ENCODE measurements around the gene EXOC3L4. TPM values are rescaled to one million over a fixed set of nuclear protein-coding genes. Genes with fewer than 3 reads are reported as not detected.

The EXOC3L4 gene
- total and polyA plus RNA-seq, 2 of the 8 experiments (the other 6 are each of a cell fraction or from before 2014, with no cell fraction given) = 0.45 to 0.57 TPM

- WGBS, 2 experiments (ENCODE audit: extremely low coverage in 1 of 2, insufficient coverage in 1 of 2, insufficient read length in 1 of 2, insufficient replicate concordance in 2 of 2, low coverage in 1 of 2, low lambda C conversion rate in 2 of 2, missing lambda C conversion rate in 1 of 2) = 13% methylated on average over 15 of the region's 15 CpGs; no CpG with 5 or more reads in 1 of the 2 experiments
- Histone ChIP-seq H2BK120ac (replicated peaks; ENCODE audit: low read depth, low read length) (peak overlapping the region; percentile 61), H3K9ac (replicated peaks in 1 of 4; ENCODE audit: extremely low read depth in 1 of 4, low read depth in 3 of 4, low read length in 3 of 4) (no peak overlapping the region; a peak in 1 of 7 replicates), H4K8ac (ENCODE audit: extremely low read depth, insufficient read depth, low read length) (no peak overlapping the region), H2BK15ac (ENCODE audit: low read length) (no peak overlapping the region; the same call in 1 of the 2 replicates), H3K27me3 (replicated peaks in 1 of 4; ENCODE audit: control insufficient read depth in 3 of 4, extremely low read depth in 1 of 4, insufficient read depth in 3 of 4, low read length in 3 of 4) (peaks cover 0 to 39% (median 28%) of the 10 kb centered on the region in 4 experiments; a peak in 6 of 7 replicates), H3K9me3 (ENCODE audit: insufficient read depth in 2 of 2, low read depth in 1 of 2, low read length in 1 of 2) (no peaks in the 10 kb centered on the region), H2BK5ac (ENCODE audit: low read depth, low read length) (peak overlapping the region; percentile 75; the same call in 1 of the 2 replicates), H3K79me2 (ENCODE audit: control insufficient read depth in 1 of 2, insufficient read depth in 2 of 2, low read length in 2 of 2) (no peaks in the 10 kb centered on the region), H3K4me3 (ENCODE audit: extremely low read depth in 1 of 4, insufficient read depth in 2 of 4, low read depth in 3 of 4, low read length in 4 of 4) (peak overlapping the region in 3 of 4 experiments; percentile 32 to 62 (median 36); a peak in 3 of 8 replicates), H3K56ac (replicated peaks; ENCODE audit: insufficient read length, low read depth, low read length) (peak overlapping the region; percentile 9), H2BK12ac (ENCODE audit: low read depth, low read length) (peak overlapping the region; percentile 75), H3K18ac (ENCODE audit: extremely low read depth, low read length) (peak overlapping the region; percentile 83), H4K91ac (replicated peaks; ENCODE audit: insufficient read length, low read length) (no peak overlapping the region), H3K79me1 (ENCODE audit: low read depth, low read length) (no peaks in the 10 kb centered on the region), H3K4me1 (replicated peaks in 1 of 4; ENCODE audit: control insufficient read depth in 3 of 4, insufficient read depth in 4 of 4, low read length in 3 of 4) (peaks cover 0 to 38% (median 27%) of the 10 kb centered on the region in 4 experiments; a peak in 6 of 7 replicates), H3K23me2 (ENCODE audit: low read depth, low read length) (peaks cover 4% of the 10 kb centered on the region; the same call in 1 of the 2 replicates), H3K4me2 (ENCODE audit: insufficient read depth in 1 of 2, low read depth in 2 of 2, low read length in 2 of 2) (peak overlapping the region; percentile 68 to 83), H3K36me3 (ENCODE audit: control insufficient read depth in 2 of 4, insufficient read depth in 4 of 4, low read length in 3 of 4) (no peaks in the 10 kb centered on the region), H3K23ac (ENCODE audit: insufficient read length) (no peak overlapping the region), H4K20me1 (replicated peaks in 1 of 2; ENCODE audit: control insufficient read depth in 1 of 2, insufficient read depth in 2 of 2, low read length in 2 of 2) (peaks cover 6 to 7% of the 10 kb centered on the region in 2 experiments), H2BK20ac (ENCODE audit: low read length) (peak overlapping the region; percentile 80; the same call in 1 of the 2 replicates), H3K4ac (replicated peaks; ENCODE audit: insufficient read length, low read depth, low read length) (no peak overlapping the region), H2AFZ (ENCODE audit: low read length) (no peak overlapping the region; the same call in 1 of the 2 replicates), H3K14ac (ENCODE audit: insufficient read length) (no peak overlapping the region), H2AK5ac (ENCODE audit: low read depth, low read length) (no peak overlapping the region; the same call in 1 of the 2 replicates), H4K5ac (ENCODE audit: insufficient read length, low read depth, low read length) (no peak overlapping the region), H3K27ac (ENCODE audit: low read depth, low read length) (no peak overlapping the region)
- FAIRE-seq = no peak
- peak in 1 of 2 experiments; percentile 85 for DNase-seq (ENCODE audit: low read depth in 1 of 2, low spot score in 2 of 2)
- POLR2A ChIA-PET (ENCODE audit: partially characterized antibody) = no interaction called here
- CTCF ChIA-PET (ENCODE audit: partially characterized antibody) = interaction anchor here (18.4 kb wide), 1 partner anchor 20 kb away, joined by 276 read pairs; no protein-coding TSS in a partner anchor
- no peak for TF ChIP-seq PHF8 (conservative IDR thresholded peaks at IDR 0.05; ENCODE audit: low read depth, low read length)
- no peak for TF ChIP-seq KDM1A (IDR thresholded peaks at IDR 0.05; ENCODE audit: borderline replicate concordance, low read length)
- TF ChIP-seq TAF1 (IDR thresholded peaks at IDR 0.05; ENCODE audit: low read depth, low read length) = no peak
- no peak for TF ChIP-seq RXRA (IDR thresholded peaks at IDR 0.05; ENCODE audit: insufficient read depth, low read depth, low read length)
- peak; percentile 53 for TF ChIP-seq EZH2 (IDR thresholded peaks at IDR 0.05; ENCODE audit: low read depth, low read length, severe bottlenecking)
- no peak for TF ChIP-seq HDAC2 (IDR thresholded peaks at IDR 0.05; ENCODE audit: borderline replicate concordance in 1 of 2, low read depth in 2 of 2, low read length in 2 of 2)
- TF ChIP-seq SUZ12 (IDR thresholded peaks at IDR 0.05; ENCODE audit: low read length) = 0 out of 2 replicates have a peak, but pooled peaks have one; percentile 25
These were observed 28.0 kb downstream of the EXOC3L4 start for GRCh38 chr14:103122585-103122946.

All from H1 (cell line).